IPS-18a (cell line): ENCODE data around the gene ARHGEF7.

Experiments used
- H3K27ac ChIP-seq: one replicate; pipeline ENCODE4 v1.5.1; 2013; ENCODE audit warnings: low read length
- H3K27me3 ChIP-seq: one replicate; pipeline ENCODE4 v1.6.1; 2013; ENCODE audit warnings: mild to moderate bottlenecking, low read length; ENCODE audit not compliant: control insufficient read depth, insufficient read depth
- H3K36me3 ChIP-seq: one replicate; pipeline ENCODE4 v1.6.1; 2013; ENCODE audit warnings: low read depth, low read length; ENCODE audit not compliant: control insufficient read depth
- H3K4me1 ChIP-seq: one replicate; pipeline ENCODE4 v1.6.1; 2013; ENCODE audit warnings: low read depth, low read length; ENCODE audit not compliant: control insufficient read depth
- H3K4me3 ChIP-seq: one replicate; pipeline ENCODE4 v1.5.1; 2013; ENCODE audit warnings: low read length
- H3K9ac ChIP-seq: one replicate; pipeline ENCODE4 v1.6.1; 2013; ENCODE audit warnings: mild to moderate bottlenecking, low read length, moderate library complexity
- H3K9me3 ChIP-seq: one replicate; pipeline ENCODE4 v1.6.1; 2013; ENCODE audit warnings: low read depth, low read length; ENCODE audit not compliant: control insufficient read depth

The ARHGEF7 gene

DNA sequence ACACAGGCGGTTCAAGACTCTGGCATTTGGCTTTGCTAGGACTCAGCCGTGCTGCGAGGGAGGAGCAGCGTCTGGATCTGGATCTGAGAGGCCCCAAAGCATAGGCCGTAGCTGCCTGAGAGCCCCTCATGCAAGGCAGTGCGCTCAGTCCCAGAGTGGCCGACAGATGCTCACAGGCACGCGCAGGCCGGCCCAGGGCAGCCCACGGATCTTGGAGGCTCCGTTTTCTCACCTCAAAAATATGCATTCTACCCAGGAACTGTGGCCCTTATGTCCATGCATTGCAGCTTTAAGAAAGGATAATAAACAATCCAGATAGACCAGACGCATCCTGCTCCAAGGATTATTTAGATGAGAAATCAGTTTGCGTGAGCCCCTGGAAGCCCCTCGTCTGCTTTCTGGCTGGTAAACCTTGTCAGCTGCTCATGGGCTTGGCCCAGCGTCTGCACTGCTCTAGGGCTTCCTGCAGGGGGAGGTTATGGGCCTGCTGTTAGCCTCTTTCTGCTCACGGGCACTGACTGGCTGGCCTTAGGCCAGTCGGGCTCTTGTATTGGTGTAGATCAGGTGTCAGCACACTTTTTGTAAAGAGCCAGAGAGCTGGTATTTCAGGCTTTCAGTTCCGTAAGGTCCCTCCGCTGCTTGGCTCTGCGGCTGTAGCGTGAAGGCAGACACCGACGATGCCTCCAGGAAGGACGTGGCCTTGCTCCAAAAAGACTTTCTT, 229.5 kb downstream of the ARHGEF7 start:
- Histone ChIP-seq H3K27me3 (no peaks in the 10 kb centered on the region), H3K36me3 (no peaks in the 10 kb centered on the region), H3K4me1 (no peaks in the 10 kb centered on the region), H3K9me3 (no peaks in the 10 kb centered on the region), H3K9ac (no peak overlapping the region), H3K4me3 (no peak overlapping the region), H3K27ac (no peak overlapping the region)

DNA sequence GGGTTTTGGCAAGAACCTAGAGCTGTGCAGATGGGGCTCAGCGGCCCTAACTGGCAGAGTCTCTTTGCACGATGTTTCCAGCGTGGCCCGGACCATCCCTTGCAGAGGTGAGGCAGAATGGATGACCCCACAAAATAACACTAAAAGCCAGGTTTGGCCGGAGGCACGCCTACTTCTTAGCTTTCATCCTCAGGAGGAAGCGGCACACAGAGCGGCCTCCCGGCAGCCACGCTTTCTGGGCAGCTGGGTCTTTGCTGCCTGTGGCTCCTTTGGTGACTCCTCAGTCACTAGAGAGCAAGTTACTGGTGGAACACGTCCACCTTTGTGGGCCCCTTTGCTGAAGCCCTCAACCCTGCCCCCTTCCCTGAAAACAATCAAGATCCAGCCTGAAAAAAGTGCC, 230.6 kb downstream of the ARHGEF7 start:
- Histone ChIP-seq H3K27ac (no peak overlapping the region), H3K36me3 (no peaks in the 10 kb centered on the region), H3K4me3 (no peak overlapping the region), H3K27me3 (no peaks in the 10 kb centered on the region), H3K9ac (no peak overlapping the region), H3K9me3 (no peaks in the 10 kb centered on the region), H3K4me1 (no peaks in the 10 kb centered on the region)

DNA sequence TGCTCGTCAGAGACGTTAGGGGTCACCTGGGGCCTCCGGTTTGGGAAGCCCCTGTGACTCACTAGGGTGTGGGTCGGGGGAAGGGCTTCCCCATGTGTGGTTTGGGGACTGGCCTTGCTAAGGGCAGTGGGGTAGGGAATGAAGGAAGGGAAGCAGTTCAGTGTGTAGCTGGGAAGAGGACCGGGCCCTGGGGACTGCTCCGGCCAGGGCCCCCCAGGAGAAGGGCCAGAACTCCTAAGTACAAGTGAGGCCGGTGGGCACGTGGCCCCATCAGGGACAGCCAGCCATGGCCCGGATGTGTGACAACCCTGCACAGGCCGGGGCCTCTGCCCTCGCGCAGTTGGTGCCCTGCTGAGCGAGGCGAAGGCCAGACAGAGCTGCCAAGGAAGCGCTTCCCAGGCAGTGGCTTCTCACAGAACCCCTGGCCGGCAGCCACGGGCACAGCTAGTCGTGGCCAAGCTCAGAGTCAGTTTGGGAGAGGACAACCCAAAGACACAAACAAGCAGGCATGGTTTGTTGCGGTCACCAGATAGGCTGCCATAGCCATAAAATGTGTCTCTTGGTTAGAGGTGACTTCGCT, 231.1 kb downstream of the ARHGEF7 start:
- Histone ChIP-seq H3K9ac (no peak overlapping the region), H3K27me3 (no peaks in the 10 kb centered on the region), H3K36me3 (no peaks in the 10 kb centered on the region), H3K27ac (no peak overlapping the region), H3K9me3 (no peaks in the 10 kb centered on the region), H3K4me3 (no peak overlapping the region), H3K4me1 (no peaks in the 10 kb centered on the region)

DNA sequence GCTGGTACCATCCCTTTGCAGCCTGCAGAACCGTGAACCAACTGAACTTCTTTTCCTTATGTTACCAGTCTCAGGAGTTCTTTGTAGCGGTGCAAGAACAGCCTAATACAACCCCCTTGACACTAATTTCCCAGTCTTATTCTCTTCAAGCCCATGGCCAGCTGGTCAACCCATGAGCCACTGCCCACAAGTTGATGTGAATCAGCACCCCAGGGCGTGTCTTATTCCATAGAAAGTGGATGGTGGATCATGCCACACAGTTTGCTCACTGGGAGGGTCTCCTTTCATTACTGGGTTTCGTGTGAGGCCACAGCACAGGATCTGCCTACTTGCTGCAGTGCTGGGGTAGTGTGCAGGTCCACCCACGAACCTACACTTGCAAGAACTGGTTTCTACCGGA, 232.3 kb downstream of the ARHGEF7 start:
- Histone ChIP-seq H3K4me1 (no peaks in the 10 kb centered on the region), H3K27ac (no peak overlapping the region), H3K36me3 (no peaks in the 10 kb centered on the region), H3K4me3 (no peak overlapping the region), H3K9me3 (no peaks in the 10 kb centered on the region), H3K27me3 (no peaks in the 10 kb centered on the region), H3K9ac (no peak overlapping the region)

DNA sequence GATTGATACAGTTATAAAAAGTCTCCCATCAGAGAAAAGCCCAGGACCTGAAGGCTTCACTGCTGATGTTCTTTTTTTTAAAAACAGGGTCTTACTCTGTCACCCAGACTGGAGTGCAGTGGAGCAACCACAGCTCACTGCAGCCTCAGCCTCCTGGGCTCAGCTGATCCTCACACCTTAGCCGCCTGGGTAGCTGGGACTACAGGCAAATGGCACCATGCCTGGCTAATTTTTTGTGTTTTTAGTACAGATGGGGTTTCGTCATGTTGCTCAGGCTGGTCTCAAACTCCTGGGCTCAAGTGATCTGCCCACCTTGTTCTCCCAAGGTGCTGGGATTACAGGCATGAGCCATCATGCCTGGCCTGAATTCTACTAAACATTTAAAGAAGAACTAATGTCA, 238.4 kb downstream of the ARHGEF7 start:
- Histone ChIP-seq H3K36me3 (no peaks in the 10 kb centered on the region), H3K9ac (no peak overlapping the region), H3K27ac (no peak overlapping the region), H3K4me1 (no peaks in the 10 kb centered on the region), H3K27me3 (no peaks in the 10 kb centered on the region), H3K4me3 (no peak overlapping the region), H3K9me3 (no peaks in the 10 kb centered on the region)

DNA sequence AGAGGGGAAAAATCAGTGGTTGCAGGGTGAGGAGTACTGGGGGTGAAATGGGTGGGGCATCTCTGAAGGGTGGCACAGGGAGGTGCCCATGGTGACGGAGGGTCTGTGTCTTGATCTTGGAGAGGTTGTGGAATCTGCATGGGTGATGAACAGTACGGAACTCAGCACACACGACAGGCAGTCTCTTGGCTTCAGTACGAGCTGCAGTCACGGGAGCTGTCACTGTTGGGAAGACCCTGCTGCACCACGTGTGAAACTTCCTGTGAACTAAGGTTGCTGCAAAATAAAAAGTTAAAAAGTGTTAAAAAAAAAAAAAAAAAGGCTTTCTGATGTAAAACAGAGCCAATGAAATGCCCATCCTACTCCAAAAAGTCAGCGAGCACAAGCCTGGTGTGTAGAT, 239.7 kb downstream of the ARHGEF7 start:
- peaks cover 9% of the 10 kb centered on the region for H3K4me1 ChIP-seq
- no peaks in the 10 kb centered on the region for H3K36me3 ChIP-seq
- H3K27ac ChIP-seq = no peak overlapping the region
- no peak overlapping the region for H3K4me3 ChIP-seq
- no peaks in the 10 kb centered on the region for H3K9me3 ChIP-seq
- no peak overlapping the region for H3K9ac ChIP-seq
- no peaks in the 10 kb centered on the region for H3K27me3 ChIP-seq
